ENCODE measurements around the gene CEP112. TPM values are rescaled to one million over a fixed set of nuclear protein-coding genes. Genes with fewer than 3 reads are reported as not detected.

CEP112 gene
- total RNA-seq, 4 donors from 2014 or later: 0.53 to 41.3 (median 5.7) TPM

GRCh38 chr17:65975878-65976277 is 216.1 kb downstream of the CEP112 start:
- Histone ChIP-seq H3K27me3 (no peaks in the 10 kb centered on the region), H3K4me1 (no peaks in the 10 kb centered on the region), H3K4me3 (no peak overlapping the region), H3K9me3 (no peaks in the 10 kb centered on the region), H3K36me3 (no peaks in the 10 kb centered on the region), H3K27ac (no peak overlapping the region)
- DNase-seq: no peak
- TF ChIP-seq POLR2A (IDR thresholded peaks at IDR 0.05) (no peak), CTCF (IDR thresholded peaks at IDR 0.05) (no peak)

GRCh38 chr17:65973237-65973636 is 218.7 kb downstream of the CEP112 start:
- Histone ChIP-seq H3K4me3 (no peak overlapping the region), H3K36me3 (no peaks in the 10 kb centered on the region), H3K4me1 (no peaks in the 10 kb centered on the region), H3K9me3 (no peaks in the 10 kb centered on the region), H3K27me3 (no peaks in the 10 kb centered on the region), H3K27ac (no peak overlapping the region)
- no peak for TF ChIP-seq CTCF (IDR thresholded peaks at IDR 0.05)
- no peak for TF ChIP-seq POLR2A (IDR thresholded peaks at IDR 0.05)
- no peak for DNase-seq

GRCh38 chr17:65967372-65967771 is 224.6 kb downstream of the CEP112 start:
- DNase-seq: no peak
- TF ChIP-seq POLR2A (IDR thresholded peaks at IDR 0.05) (no peak), CTCF (IDR thresholded peaks at IDR 0.05) (no peak)
- no peak overlapping the region for H3K4me3 ChIP-seq
- no peaks in the 10 kb centered on the region for H3K36me3 ChIP-seq
- no peaks in the 10 kb centered on the region for H3K9me3 ChIP-seq
- no peaks in the 10 kb centered on the region for H3K27me3 ChIP-seq
- no peaks in the 10 kb centered on the region for H3K4me1 ChIP-seq
- H3K27ac ChIP-seq: no peak overlapping the region

GRCh38 chr17:65966072-65966695 is 225.7 kb downstream of the CEP112 start:
- no peak overlapping the region for H3K27ac ChIP-seq
- H3K36me3 ChIP-seq: no peaks in the 10 kb centered on the region
- TF ChIP-seq CTCF (IDR thresholded peaks at IDR 0.05) (no peak), POLR2A (IDR thresholded peaks at IDR 0.05) (no peak)
- DNase-seq: no peak
- no peaks in the 10 kb centered on the region for H3K9me3 ChIP-seq
- no peak overlapping the region for H3K4me3 ChIP-seq
- H3K27me3 ChIP-seq: no peaks in the 10 kb centered on the region
- no peaks in the 10 kb centered on the region for H3K4me1 ChIP-seq

GRCh38 chr17:65963179-65963578 is 228.8 kb downstream of the CEP112 start:
- H3K27me3 ChIP-seq: no peaks in the 10 kb centered on the region
- no peak for DNase-seq
- no peaks in the 10 kb centered on the region for H3K4me1 ChIP-seq
- no peaks in the 10 kb centered on the region for H3K36me3 ChIP-seq
- H3K4me3 ChIP-seq: no peak overlapping the region
- no peak overlapping the region for H3K27ac ChIP-seq
- peaks cover 0 to 5% (median 0%) of the 10 kb centered on the region in 4 donors for H3K9me3 ChIP-seq
- TF ChIP-seq POLR2A (IDR thresholded peaks at IDR 0.05): no peak
- no peak for TF ChIP-seq CTCF (IDR thresholded peaks at IDR 0.05)

GRCh38 chr17:65959630-65960029 is 232.3 kb downstream of the CEP112 start:
- TF ChIP-seq POLR2A (IDR thresholded peaks at IDR 0.05) (no peak), CTCF (IDR thresholded peaks at IDR 0.05) (no peak)
- H3K27me3 ChIP-seq: no peaks in the 10 kb centered on the region
- H3K4me3 ChIP-seq: no peak overlapping the region
- H3K9me3 ChIP-seq: peaks cover 0 to 5% (median 0%) of the 10 kb centered on the region in 4 donors
- no peaks in the 10 kb centered on the region for H3K36me3 ChIP-seq
- no peaks in the 10 kb centered on the region for H3K4me1 ChIP-seq
- no peak overlapping the region for H3K27ac ChIP-seq
- DNase-seq: no peak
